HepG2 (cell line): ENCODE data around the gene ASB16. TPM values are rescaled to one million over a fixed set of nuclear protein-coding genes. Genes with fewer than 3 reads are reported as not detected.

Experiments used
- ATAC-seq: fragments of 200-7000 bp; cut with Tn5 transposase; 3 replicates; pipeline ENCODE4 v1.9.1; 2020; ENCODE audit warnings: mild to moderate bottlenecking, moderate library complexity
- BruUV-seq: library from RNA; stranded (reverse); fragments of 400-500 nt; replicated peaks from 2 replicates; lab custom pipeline; 2021; lab: Mats Ljungman, UMichigan
- CTCF ChIA-PET: fragments of 300-600 bp; formaldehyde crosslinking; extraction: SDS; loops from one replicate; lab custom pipeline; 2021; ENCODE audit warnings: low total read pairs, inconsistent platforms, low intra/inter-chr PET ratio; lab: Yijun Ruan, JAX
- POLR2A ChIA-PET: fragments of 350-600 bp; sonication (Branson Sonifier 250); formaldehyde crosslinking; loops from one replicate; lab custom pipeline; 2020; ENCODE audit warnings: antibody characterized with exemption, inconsistent platforms; lab: Yijun Ruan, JAX
- DNase-seq: peaks from one replicate; pipeline ENCODE4 v3.0.0-alpha.2; 2015; ENCODE audit warnings: low spot score
- FAIRE-seq: peaks from 3 replicates; lab custom pipeline; 2011; peaks lifted over from hg19 to GRCh38; lab: Jason Lieb, UNC
- H2AFZ ChIP-seq: one replicate; pipeline ENCODE4 v1.6.1; 2011; ENCODE audit warnings: low read length, inconsistent platforms
- H3K27ac ChIP-seq: fragments of 300-600 bp; 3 replicates; pipeline ENCODE4 v1.8.0; 2011; ENCODE audit warnings: mixed run types, mild to moderate bottlenecking, mixed read lengths, low read length, inconsistent platforms; ENCODE audit not compliant: insufficient read depth; ENCODE audit errors: extremely low read length
- H3K27me3 ChIP-seq, 2 experiments: fragments of 200-600 bp in 1 of 2; 2 replicates in 1 of 2; 3 replicates in 1 of 2; pipeline versions ENCODE4 v1.6.0 to v1.8.0; 2011; ENCODE audit warnings: low read length in 2 of 2, mild to moderate bottlenecking in 2 of 2, moderate library complexity in 2 of 2, inconsistent platforms in 1 of 2; ENCODE audit not compliant: insufficient read depth in 2 of 2, control insufficient read depth in 1 of 2
- H3K36me3 ChIP-seq, 2 experiments: fragments of 200-600 bp in 1 of 2; replicated peaks in 1 of 2; 2 replicates in 1 of 2; 3 replicates in 1 of 2; pipeline versions ENCODE4 v1.5.1 to v1.8.0; 2011; ENCODE audit warnings: low read length in 2 of 2, inconsistent platforms in 1 of 2; ENCODE audit not compliant: insufficient read depth in 2 of 2, control insufficient read depth in 1 of 2
- H3K4me1 ChIP-seq: 2 replicates; pipeline ENCODE4 v1.5.1; 2012; ENCODE audit warnings: low read length, inconsistent platforms; ENCODE audit not compliant: insufficient read depth
- H3K4me2 ChIP-seq: 2 replicates; pipeline ENCODE4 v1.6.0; 2011; ENCODE audit warnings: low read depth, low read length, inconsistent platforms
- H3K4me3 ChIP-seq, 3 experiments: fragments of 200-600 bp in 1 of 3; sonication (generic), shearing (Covaris generic) in 1 of 3; replicated peaks in 1 of 3; 2 replicates each; pipeline ENCODE4 v1.5.1; 2011 to 2016; ENCODE audit warnings: low read length in 3 of 3, inconsistent platforms in 2 of 3, low read depth in 2 of 3, mild to moderate bottlenecking in 2 of 3, control low read depth in 1 of 3, mixed read lengths in 1 of 3; ENCODE audit not compliant: insufficient read depth in 1 of 3
- H3K79me2 ChIP-seq: one replicate; pipeline ENCODE4 v1.6.1; 2011; ENCODE audit warnings: low read length, inconsistent platforms; ENCODE audit not compliant: insufficient read depth
- H3K9ac ChIP-seq: 2 replicates; pipeline ENCODE4 v1.6.0; 2011; ENCODE audit warnings: mild to moderate bottlenecking, low read depth, low read length, inconsistent platforms; ENCODE audit not compliant: insufficient read depth
- H3K9me3 ChIP-seq: 2 replicates; pipeline ENCODE4 v1.5.1; 2012; ENCODE audit warnings: mild to moderate bottlenecking, low read length
- H4K20me1 ChIP-seq: 2 replicates; pipeline ENCODE4 v1.6.0; 2011; ENCODE audit warnings: inconsistent platforms, mild to moderate bottlenecking, low read length, moderate library complexity; ENCODE audit not compliant: insufficient read depth
- ASH2L ChIP-seq: fragments of 300-600, 200-600 bp; sonication (generic); IDR thresholded peaks from 2 replicates; pipeline ENCODE4 v1.7.0; 2017; ENCODE audit warnings: low read depth, mild to moderate bottlenecking, moderate library complexity, mixed read lengths, low read length; ENCODE audit not compliant: insufficient read length
- FLYWCH1 ChIP-seq: sonication (generic); formaldehyde crosslinking; IDR thresholded peaks from 2 replicates; pipeline ENCODE4 v1.8.1; 2023; ENCODE audit warnings: mild to moderate bottlenecking, missing genetic modification reagents
- GATAD2A ChIP-seq: IDR thresholded peaks from 2 replicates; pipeline ENCODE4 v1.6.1; 2016
- GPN1 ChIP-seq: sonication (generic); formaldehyde crosslinking; IDR thresholded peaks from 2 replicates; pipeline ENCODE4 v1.5.1; 2020; ENCODE audit warnings: missing genetic modification reagents, borderline replicate concordance
- KDM4B ChIP-seq: sonication (generic); formaldehyde crosslinking; IDR thresholded peaks from 2 replicates; pipeline ENCODE4 v1.4.0; 2020; ENCODE audit warnings: missing genetic modification reagents
- MAF1 ChIP-seq: sonication (generic); formaldehyde crosslinking; IDR thresholded peaks from 2 replicates; pipeline ENCODE4 v1.5.0; 2020; ENCODE audit warnings: missing genetic modification reagents, borderline replicate concordance
- MEIS1 ChIP-seq: sonication (generic); formaldehyde crosslinking; IDR thresholded peaks from 2 replicates; pipeline ENCODE4 v1.9.0; 2021; ENCODE audit warnings: mild to moderate bottlenecking, missing genetic modification reagents, moderate library complexity, borderline replicate concordance
- NONO ChIP-seq, 2 experiments: fragments of 450-650 bp in 1 of 2; sonication (generic) in 1 of 2; formaldehyde crosslinking in 1 of 2; IDR thresholded peaks in 1 of 2; conservative IDR thresholded peaks in 1 of 2; 2 replicates each; pipeline versions ENCODE4 v1.6.1 to v1.8.0; 2017 to 2022; ENCODE audit warnings: mild to moderate bottlenecking in 1 of 2, missing genetic modification reagents in 1 of 2, moderate library complexity in 1 of 2
- PHB2 ChIP-seq: fragments of 450-650 bp; IDR thresholded peaks from 2 replicates; pipeline ENCODE4 v1.6.1; 2018; ENCODE audit not compliant: partially characterized antibody
- POGZ ChIP-seq: sonication (generic); formaldehyde crosslinking; IDR thresholded peaks from 2 replicates; pipeline ENCODE4 v1.4.0; 2020; ENCODE audit warnings: mild to moderate bottlenecking, missing genetic modification reagents
- SNAPC2 ChIP-seq: sonication (generic); formaldehyde crosslinking; IDR thresholded peaks from 2 replicates; pipeline ENCODE4 v1.8.1; 2022; ENCODE audit warnings: mild to moderate bottlenecking, missing genetic modification reagents
- SOX6 ChIP-seq, 2 experiments: fragments of 450-650 bp in 1 of 2; sonication (generic) in 1 of 2; formaldehyde crosslinking in 1 of 2; IDR thresholded peaks; 2 replicates each; pipeline versions ENCODE4 v1.4.0 to v1.6.1; 2017 to 2020; ENCODE audit warnings: antibody characterized with exemption in 1 of 2, mild to moderate bottlenecking in 1 of 2, missing genetic modification reagents in 1 of 2
- STAG1 ChIP-seq: sonication (generic); formaldehyde crosslinking; IDR thresholded peaks from 2 replicates; pipeline ENCODE4 v1.4.0; 2020; ENCODE audit warnings: missing genetic modification reagents
- TBX3 ChIP-seq: fragments of 450-650 bp; IDR thresholded peaks from 2 replicates; pipeline ENCODE4 v1.6.1; 2017; ENCODE audit warnings: antibody characterized with exemption, mild to moderate bottlenecking, inconsistent platforms, borderline replicate concordance
- YEATS4 ChIP-seq: sonication (generic); formaldehyde crosslinking; IDR thresholded peaks from 2 replicates; pipeline ENCODE4 v1.4.0; 2020; ENCODE audit warnings: missing genetic modification reagents, borderline replicate concordance
- ZFYVE20 ChIP-seq: sonication (generic); formaldehyde crosslinking; IDR thresholded peaks from 2 replicates; pipeline ENCODE4 v1.8.0; 2023; ENCODE audit warnings: low read depth, mild to moderate bottlenecking, moderate library complexity, missing genetic modification reagents, borderline replicate concordance
- ZNF143 ChIP-seq: sonication (generic); formaldehyde crosslinking; IDR thresholded peaks from 2 replicates; pipeline ENCODE4 v1.4.0; 2020; ENCODE audit warnings: missing genetic modification reagents
- ZNF362 ChIP-seq: sonication (generic); formaldehyde crosslinking; IDR thresholded peaks from 2 replicates; pipeline ENCODE4 v1.4.0; 2020; ENCODE audit warnings: missing genetic modification reagents, mild to moderate bottlenecking, borderline replicate concordance
- ZNF563 ChIP-seq: sonication (generic); formaldehyde crosslinking; IDR thresholded peaks from 2 replicates; pipeline ENCODE4 v1.8.0; 2022; ENCODE audit warnings: mild to moderate bottlenecking, moderate library complexity, missing genetic modification reagents
- ZNF569 ChIP-seq: sonication (generic); formaldehyde crosslinking; IDR thresholded peaks from 2 replicates; pipeline ENCODE4 v1.5.0; 2020; ENCODE audit warnings: mild to moderate bottlenecking, missing genetic modification reagents, moderate library complexity, borderline replicate concordance
- ZNF605 ChIP-seq: sonication (generic); formaldehyde crosslinking; IDR thresholded peaks from 2 replicates; pipeline ENCODE4 v1.8.0; 2022; ENCODE audit warnings: mild to moderate bottlenecking, missing genetic modification reagents
- ZNF652 ChIP-seq: IDR thresholded peaks from 2 replicates; pipeline ENCODE4 v1.6.1; 2016; ENCODE audit warnings: low read depth, borderline replicate concordance
- ZNF850 ChIP-seq: sonication (generic); formaldehyde crosslinking; conservative IDR thresholded peaks from 2 replicates; pipeline ENCODE4 v1.9.0; 2021; ENCODE audit warnings: mild to moderate bottlenecking, missing genetic modification reagents
- WGBS: methylation state at CpG from one replicate; pipeline ENCODE4 v1.1.6; 2017; ENCODE audit warnings: low lambda C conversion rate; 5-methylcytosine and 5-hydroxymethylcytosine counted together
- in situ Hi-C: cut with HindIII; loops from 2 replicates; pipeline ENCODE4 v1.10.0; 2017; ENCODE audit warnings: low pct_unique_long_range_greater_than_20kb; ENCODE audit not compliant: extremely low pct_ligation_motif_present
- intact Hi-C: fragments of 100-400 bp; cut with micrococcal nuclease; formaldehyde crosslinking; loops from one replicate; pipeline ENCODE4 v1.10.0; 2022; ENCODE audit not compliant: unreplicated experiment
- polyA plus RNA-seq, 8 experiments: library from polyadenylated mRNA; depleted of rRNA in 3 of 8; stranded (reverse) in 7 of 8; unstranded in 1 of 8; fragments of >200 nt; fragmentation: Illumina TruSeq in 4 of 8; extraction: Trizol in 4 of 8; gene quantifications; 2 replicates each; pipeline versions ENCODE4 v1.2.1 to v1.2.3, GENCODE V29; 2011 to 2016; ENCODE audit warnings: low read depth in 4 of 8, missing spikeins in 1 of 8, mixed read lengths in 1 of 8; ENCODE audit not compliant: insufficient read depth in 1 of 8
- total RNA-seq, 5 experiments: library from RNA; depleted of rRNA; stranded (reverse); fragments of >200 nt; fragmentation: Illumina TruSeq; extraction: Trizol; gene quantifications; 2 replicates each; pipeline ENCODE4 v1.2.3, GENCODE V29; 2016; ENCODE audit warnings: low read depth in 1 of 5

ASB16 gene
- total and polyA plus RNA-seq, 2 of the 13 experiments (the other 11 are each of a cell fraction or from before 2014, with no cell fraction given), result 0.07 TPM; not detected in 1

- TF ChIP-seq ZNF362 (0 out of 2 replicates have a peak, but pooled peaks have one; percentile 11), YEATS4 (CRISPR knock-in tag) (0 out of 2 replicates have a peak, but pooled peaks have one; percentile 26), ZNF563 (CRISPR knock-in tag) (0 out of 2 replicates have a peak, but pooled peaks have one; percentile 36), ZNF652 (CRISPR knock-in tag) (peak; percentile 10; the same call in 1 of the 2 replicates), ZNF143 (CRISPR knock-in tag) (no peak), MEIS1 (0 out of 2 replicates have a peak, but pooled peaks have one; percentile 8), GATAD2A (0 out of 2 replicates have a peak, but pooled peaks have one; percentile 14)
These were observed 38.2 kb upstream of the ASB16 start (continued) for GRCh38 chr17:44132275-44132821.

- Histone ChIP-seq H3K36me3 (no peaks in the 10 kb centered on the region), H3K9me3 (no peaks in the 10 kb centered on the region), H3K79me2 (no peaks in the 10 kb centered on the region), H3K4me1 (peaks cover 85% of the 10 kb centered on the region), H3K4me2 (peak overlapping the region; percentile 58), H2AFZ (peak overlapping the region; percentile 56), H4K20me1 (no peaks in the 10 kb centered on the region), H3K27ac (peak overlapping the region; percentile 52), H3K27me3 (no peaks in the 10 kb centered on the region; a peak in 1 of 5 replicates), H3K9ac (0 out of 2 replicates have a peak overlapping the region, but pooled peaks have one; percentile 4), H3K4me3 (peak overlapping the region in 1 of 3 experiments; percentile 19; a peak in 1 of 6 replicates)
- FAIRE-seq (no peak), DNase-seq (no peak), ATAC-seq (peak; percentile 51)
- intact Hi-C loops, result no loop called here
- in situ Hi-C loops, result no loop called here
- WGBS, result 6% methylated on average over 3 of the region's 4 CpGs
- ChIA-PET POLR2A (interaction anchor here (0.5 to 2.2 kb wide), 10 partner anchors 10 to 119 kb away, joined by 3 to 8 read pairs (median 4); partner anchors contain the start of genes HDAC5, TMEM101 and TMUB2), CTCF (no interaction called here)
- no TSS peak for BruUV-seq
- no peak for TF ChIP-seq NONO (IDR thresholded peaks at IDR 0.05)
- TF ChIP-seq NONO (CRISPR knock-in tag; conservative IDR thresholded peaks at IDR 0.05), result no peak
- TF ChIP-seq ZNF605, result 0 out of 2 replicates have a peak, but pooled peaks have one; percentile 39
- TF ChIP-seq SNAPC2 (CRISPR knock-in tag), result peak; percentile 86; the same call in 1 of the 2 replicates
- TF ChIP-seq ZNF569 (CRISPR knock-in tag), result no peak
- no peak for TF ChIP-seq MAF1 (CRISPR knock-in tag)
- TF ChIP-seq KDM4B (CRISPR knock-in tag), result peak; percentile 42; the same call in 1 of the 2 replicates
- no peak for TF ChIP-seq ZFYVE20
- no peak for TF ChIP-seq PHB2
- TF ChIP-seq STAG1 (CRISPR knock-in tag), result no peak
- no peak; the same call in 1 of the 2 replicates for TF ChIP-seq POGZ (CRISPR knock-in tag)
- TF ChIP-seq ASH2L, result no peak
- no peak for TF ChIP-seq TBX3
- no peak for TF ChIP-seq SOX6 (IDR thresholded peaks at IDR 0.05)
- peak; percentile 78 for TF ChIP-seq SOX6 (CRISPR knock-in tag; IDR thresholded peaks at IDR 0.05)
- no peak for TF ChIP-seq FLYWCH1 (CRISPR knock-in tag)
- no peak for TF ChIP-seq GPN1 (CRISPR knock-in tag)
- TF ChIP-seq ZNF850 (CRISPR knock-in tag), result no peak
These were observed 36.5 kb upstream of the ASB16 start for GRCh38 chr17:44133918-44134476.
